ENCODE results near the gene PSMF1. TPM values are rescaled to one million over a fixed set of nuclear protein-coding genes. Genes with fewer than 3 reads are reported as not detected.

PSMF1 gene
- total RNA-seq, 3 donors from 2014 or later = 113 to 118 (median 117) TPM

- intact Hi-C loops (cut with DNase I, micrococcal nuclease) = no loop called here
Observed at GRCh38 chr20:1189827-1190226, 71.4 kb downstream of the PSMF1 start.

GRCh38 chr20:1190847-1191246, 72.4 kb downstream of the PSMF1 start:
- ATAC-seq (no peak), DNase-seq (no peak)
- H3K4me1 ChIP-seq (ENCODE audit: low read depth) = peaks cover 6% of the 10 kb centered on the region
- H3K36me3 ChIP-seq (ENCODE audit: low read depth) = no peaks in the 10 kb centered on the region
- intact Hi-C loops (cut with DNase I, micrococcal nuclease) = no loop called here
- H3K9me3 ChIP-seq = no peaks in the 10 kb centered on the region
- TF ChIP-seq CTCF (IDR thresholded peaks at IDR 0.05) = no peak
- no peak overlapping the region for H3K4me3 ChIP-seq

More at GRCh38 chr20:1189827-1190226, 71.4 kb downstream of the PSMF1 start:
- no peak overlapping the region for H3K4me3 ChIP-seq
- no peak for TF ChIP-seq CTCF (IDR thresholded peaks at IDR 0.05)
- peaks cover 10% of the 10 kb centered on the region for H3K4me1 ChIP-seq (ENCODE audit: low read depth)
- no peaks in the 10 kb centered on the region for H3K36me3 ChIP-seq (ENCODE audit: low read depth)
- H3K9me3 ChIP-seq = no peaks in the 10 kb centered on the region
- DNase-seq (no peak), ATAC-seq (no peak)

GRCh38 chr20:1191299-1191698, 72.9 kb downstream of the PSMF1 start:
- no peak for TF ChIP-seq CTCF (IDR thresholded peaks at IDR 0.05)
- ATAC-seq (no peak), DNase-seq (no peak)
- Histone ChIP-seq H3K9me3 (no peaks in the 10 kb centered on the region), H3K4me1 (ENCODE audit: low read depth) (peaks cover 6% of the 10 kb centered on the region), H3K4me3 (no peak overlapping the region), H3K36me3 (ENCODE audit: low read depth) (no peaks in the 10 kb centered on the region)
- intact Hi-C loops (cut with DNase I, micrococcal nuclease) = no loop called here

GRCh38 chr20:1195226-1195625, 76.8 kb downstream of the PSMF1 start:
- no peaks in the 10 kb centered on the region for H3K9me3 ChIP-seq
- intact Hi-C loops (cut with DNase I, micrococcal nuclease) = no loop called here
- H3K4me3 ChIP-seq = no peak overlapping the region
- no peak for ATAC-seq
- no peak for TF ChIP-seq CTCF (IDR thresholded peaks at IDR 0.05)
- no peak for DNase-seq
- H3K36me3 ChIP-seq (ENCODE audit: low read depth) = no peaks in the 10 kb centered on the region
- H3K4me1 ChIP-seq (ENCODE audit: low read depth) = no peaks in the 10 kb centered on the region

- intact Hi-C loops (cut with DNase I, micrococcal nuclease) = no loop called here
- Histone ChIP-seq H3K4me3 (no peak overlapping the region), H3K9me3 (no peaks in the 10 kb centered on the region), H3K36me3 (ENCODE audit: low read depth) (no peaks in the 10 kb centered on the region), H3K4me1 (ENCODE audit: low read depth) (no peaks in the 10 kb centered on the region)
- ATAC-seq (no peak), DNase-seq (no peak)
- no peak for TF ChIP-seq CTCF (IDR thresholded peaks at IDR 0.05)
Observed at GRCh38 chr20:1196634-1197033, 78.2 kb downstream of the PSMF1 start.

GRCh38 chr20:1197801-1198200, 79.4 kb downstream of the PSMF1 start:
- intact Hi-C loops (cut with DNase I, micrococcal nuclease) = no loop called here
- TF ChIP-seq CTCF (IDR thresholded peaks at IDR 0.05) = no peak
- no peak for ATAC-seq
- Histone ChIP-seq H3K4me1 (ENCODE audit: low read depth) (no peaks in the 10 kb centered on the region), H3K36me3 (ENCODE audit: low read depth) (no peaks in the 10 kb centered on the region), H3K4me3 (no peak overlapping the region), H3K9me3 (no peaks in the 10 kb centered on the region)
- DNase-seq = no peak
